GM23338 (cell line): ENCODE results near the gene CTXN1.

Experiments
- CTCF ChIP-seq, 2 experiments: fragments of 200-600 bp in 1 of 2; sonication (generic) in 1 of 2; conservative IDR thresholded peaks; 2 replicates each; pipeline versions ENCODE4 v1.5.1 to v1.6.1; 2016 to 2017; ENCODE audit warnings: antibody characterized with exemption in 2 of 2, low read depth in 2 of 2, mild to moderate bottlenecking in 2 of 2, moderate library complexity in 1 of 2
- ETS1 ChIP-seq: IDR thresholded peaks from 2 replicates; pipeline ENCODE4 v1.6.1; 2016; ENCODE audit warnings: antibody characterized with exemption
- EZH2 ChIP-seq: fragments of 200-600 bp; sonication (generic); IDR thresholded peaks from one replicate; pipeline ENCODE4 v1.8.0; 2017; ENCODE audit warnings: antibody characterized with exemption, mild to moderate bottlenecking, low read depth; ENCODE audit not compliant: unreplicated experiment
- EZH2phosphoT487 ChIP-seq: fragments of 200-600 bp; sonication (generic); IDR thresholded peaks from one replicate; pipeline ENCODE4 v1.8.1; 2018; ENCODE audit warnings: antibody characterized with exemption; ENCODE audit not compliant: unreplicated experiment
- JUNB ChIP-seq: IDR thresholded peaks from one replicate; pipeline ENCODE4 v1.6.1; 2016; ENCODE audit warnings: antibody characterized with exemption; ENCODE audit not compliant: unreplicated experiment
- POLR2AphosphoS5 ChIP-seq: IDR thresholded peaks from 2 replicates; pipeline ENCODE4 v1.6.1; 2016; ENCODE audit warnings: antibody characterized with exemption, low read depth
- REST ChIP-seq: IDR thresholded peaks from one replicate; pipeline ENCODE4 v1.6.1; 2018; ENCODE audit warnings: antibody characterized with exemption; ENCODE audit not compliant: unreplicated experiment
- STAT1 ChIP-seq: IDR thresholded peaks from one replicate; pipeline ENCODE4 v1.6.1; 2016; ENCODE audit warnings: antibody characterized with exemption; ENCODE audit not compliant: unreplicated experiment
- ZNF114 ChIP-seq: fragments of 250-450 bp; sonication (Bioruptor Pico); IDR thresholded peaks from 2 replicates; pipeline ENCODE4 v1.5.0; 2020; ENCODE audit warnings: mild to moderate bottlenecking, moderate library complexity
- ZNF331 ChIP-seq: fragments of 250-450 bp; sonication (Bioruptor Pico); IDR thresholded peaks from 2 replicates; pipeline ENCODE4 v1.5.0; 2020; ENCODE audit warnings: low read depth, mild to moderate bottlenecking, moderate library complexity

- TF ChIP-seq CTCF (conservative IDR thresholded peaks at IDR 0.05; ENCODE audit: low read depth in 2 of 2) (no peak), POLR2AphosphoS5 (no peak), EZH2phosphoT487 (no peak), ZNF331 (CRISPR knock-in tag) (no peak), EZH2 (no peak), ETS1 (no peak), REST (no peak), JUNB (no peak), STAT1 (no peak), ZNF114 (CRISPR knock-in tag) (no peak)
Measured at GRCh38 chr19:7905859-7906258, 20.1 kb downstream of the CTXN1 start.
